ENCODE results near the gene RBCK1.

Gene RBCK1

GRCh38 chr20:401682-402495 is 6.2 kb upstream of the RBCK1 start:
- peaks cover 3% of the 10 kb centered on the region for H3K36me3 ChIP-seq (ENCODE audit: control insufficient read depth, insufficient read depth, low read length)
- no peak overlapping the region for H3K4me3 ChIP-seq (replicated peaks; ENCODE audit: low read depth, low read length)
- no peaks in the 10 kb centered on the region for H3K27me3 ChIP-seq (replicated peaks; ENCODE audit: control insufficient read depth, insufficient read depth, low read length)
- no peak for DNase-seq (ENCODE audit: extremely low read depth, insufficient read length)
- no peak for TF ChIP-seq CTCF (IDR thresholded peaks at IDR 0.05; ENCODE audit: insufficient read depth, low read length, poor library complexity, severe bottlenecking)

- no peaks in the 10 kb centered on the region for H3K27me3 ChIP-seq (replicated peaks; ENCODE audit: control insufficient read depth, insufficient read depth, low read length)
- no peak for DNase-seq (ENCODE audit: extremely low read depth, insufficient read length)
- H3K4me3 ChIP-seq (replicated peaks; ENCODE audit: low read depth, low read length), result no peak overlapping the region
- no peak for TF ChIP-seq CTCF (IDR thresholded peaks at IDR 0.05; ENCODE audit: insufficient read depth, low read length, poor library complexity, severe bottlenecking)
- H3K36me3 ChIP-seq (ENCODE audit: control insufficient read depth, insufficient read depth, low read length), result peaks cover 2% of the 10 kb centered on the region; the same call in 1 of the 2 replicates
Measured at GRCh38 chr20:402496-402885, 5.6 kb upstream of the RBCK1 start.

- no peaks in the 10 kb centered on the region for H3K27me3 ChIP-seq (replicated peaks; ENCODE audit: control insufficient read depth, insufficient read depth, low read length)
- H3K4me3 ChIP-seq (replicated peaks; ENCODE audit: low read depth, low read length), result no peak overlapping the region
- no peak for TF ChIP-seq CTCF (IDR thresholded peaks at IDR 0.05; ENCODE audit: insufficient read depth, low read length, poor library complexity, severe bottlenecking)
- no peak for DNase-seq (ENCODE audit: extremely low read depth, insufficient read length)
- peaks cover 2% of the 10 kb centered on the region; the same call in 1 of the 2 replicates for H3K36me3 ChIP-seq (ENCODE audit: control insufficient read depth, insufficient read depth, low read length)
Measured at GRCh38 chr20:402898-403581, 5.1 kb upstream of the RBCK1 start.

- no peak for TF ChIP-seq CTCF (IDR thresholded peaks at IDR 0.05; ENCODE audit: insufficient read depth, low read length, poor library complexity, severe bottlenecking)
- Histone ChIP-seq H3K4me3 (replicated peaks; ENCODE audit: low read depth, low read length) (no peak overlapping the region), H3K27me3 (replicated peaks; ENCODE audit: control insufficient read depth, insufficient read depth, low read length) (no peaks in the 10 kb centered on the region), H3K36me3 (ENCODE audit: control insufficient read depth, insufficient read depth, low read length) (peaks cover under 1% of the 10 kb centered on the region; the same call in 1 of the 2 replicates)
- no peak for DNase-seq (ENCODE audit: extremely low read depth, insufficient read length)
Measured at GRCh38 chr20:403582-403957, 4.5 kb upstream of the RBCK1 start.

GRCh38 chr20:404088-404487 is 4.0 kb upstream of the RBCK1 start:
- no peak overlapping the region for H3K4me3 ChIP-seq (replicated peaks; ENCODE audit: low read depth, low read length)
- H3K36me3 ChIP-seq (ENCODE audit: control insufficient read depth, insufficient read depth, low read length), result no peaks in the 10 kb centered on the region
- no peaks in the 10 kb centered on the region for H3K27me3 ChIP-seq (replicated peaks; ENCODE audit: control insufficient read depth, insufficient read depth, low read length)
- DNase-seq (ENCODE audit: extremely low read depth, insufficient read length), result no peak
- TF ChIP-seq CTCF (IDR thresholded peaks at IDR 0.05; ENCODE audit: insufficient read depth, low read length, poor library complexity, severe bottlenecking), result no peak

Measured in GM06990 (cell line).